HepG2 (cell line): Measurements from ENCODE around the gene EPHA1. TPM values are rescaled to one million over a fixed set of nuclear protein-coding genes. Genes with fewer than 3 reads are reported as not detected.

Experiments used
- FOXM1 ChIP-seq: sonication (generic); formaldehyde crosslinking; IDR thresholded peaks from 2 replicates; pipeline ENCODE4 v1.5.0; 2020; ENCODE audit warnings: missing genetic modification reagents
- MLX ChIP-seq: IDR thresholded peaks from 2 replicates; pipeline ENCODE4 v1.6.1; 2016
- PRDM10 ChIP-seq: sonication (generic); formaldehyde crosslinking; IDR thresholded peaks from 2 replicates; pipeline ENCODE4 v1.4.0; 2020; ENCODE audit warnings: low read depth, missing genetic modification reagents
- TCF7 ChIP-seq: sonication (generic); IDR thresholded peaks from 2 replicates; pipeline ENCODE4 v1.6.1; 2016; ENCODE audit warnings: antibody characterized with exemption, low read depth
- ZFP62 ChIP-seq: sonication (generic); formaldehyde crosslinking; IDR thresholded peaks from 2 replicates; pipeline ENCODE4 v1.4.0; 2020; ENCODE audit warnings: missing genetic modification reagents
- ZNF30 ChIP-seq: sonication (generic); formaldehyde crosslinking; IDR thresholded peaks from 2 replicates; pipeline ENCODE4 v1.5.0; 2020; ENCODE audit warnings: mild to moderate bottlenecking, missing genetic modification reagents
- ZNF652 ChIP-seq: IDR thresholded peaks from 2 replicates; pipeline ENCODE4 v1.6.1; 2016; ENCODE audit warnings: low read depth, borderline replicate concordance
- ZNF772 ChIP-seq: sonication (generic); formaldehyde crosslinking; IDR thresholded peaks from 2 replicates; pipeline ENCODE4 v1.5.0; 2020; ENCODE audit warnings: mild to moderate bottlenecking, missing genetic modification reagents
- ZNF83 ChIP-seq: sonication (generic); formaldehyde crosslinking; IDR thresholded peaks from 2 replicates; pipeline ENCODE4 v1.4.0; 2020; ENCODE audit warnings: missing genetic modification reagents, mild to moderate bottlenecking, borderline replicate concordance
- polyA plus RNA-seq, 8 experiments: library from polyadenylated mRNA; depleted of rRNA in 3 of 8; stranded (reverse) in 7 of 8; unstranded in 1 of 8; fragments of >200 nt; fragmentation: Illumina TruSeq in 4 of 8; extraction: Trizol in 4 of 8; gene quantifications; 2 replicates each; pipeline versions ENCODE4 v1.2.1 to v1.2.3, GENCODE V29; 2011 to 2016; ENCODE audit warnings: low read depth in 4 of 8, missing spikeins in 1 of 8, mixed read lengths in 1 of 8; ENCODE audit not compliant: insufficient read depth in 1 of 8
- total RNA-seq, 5 experiments: library from RNA; depleted of rRNA; stranded (reverse); fragments of >200 nt; fragmentation: Illumina TruSeq; extraction: Trizol; gene quantifications; 2 replicates each; pipeline ENCODE4 v1.2.3, GENCODE V29; 2016; ENCODE audit warnings: low read depth in 1 of 5
- TF ChIP-seq, protein P1 (sequence below), 2 experiments: IDR thresholded peaks; 2 replicates each; pipeline ENCODE4 v1.6.1; 2011 to 2012; ENCODE audit warnings: low read length in 2 of 2, borderline replicate concordance in 1 of 2, low read depth in 1 of 2, mild to moderate bottlenecking in 1 of 2, moderate library complexity in 1 of 2
- TF ChIP-seq, protein P2 (sequence below): sonication (generic); formaldehyde crosslinking; IDR thresholded peaks from 2 replicates; pipeline ENCODE4 v1.4.0; 2020; ENCODE audit warnings: mild to moderate bottlenecking, missing genetic modification reagents
- TF ChIP-seq, protein P3 (sequence below): IDR thresholded peaks from 2 replicates; pipeline ENCODE4 v1.6.1; 2016; ENCODE audit warnings: missing compliant biosample characterization, missing genetic modification reagents, borderline replicate concordance
- TF ChIP-seq, protein P4 (sequence below): IDR thresholded peaks from 2 replicates; pipeline ENCODE4 v1.6.1; 2016

Gene EPHA1
- total and polyA plus RNA-seq, 2 of the 13 experiments (the other 11 are each of a cell fraction or from before 2014, with no cell fraction given) = 4.6 to 17.1 TPM

- TF ChIP-seq, protein P1, sequence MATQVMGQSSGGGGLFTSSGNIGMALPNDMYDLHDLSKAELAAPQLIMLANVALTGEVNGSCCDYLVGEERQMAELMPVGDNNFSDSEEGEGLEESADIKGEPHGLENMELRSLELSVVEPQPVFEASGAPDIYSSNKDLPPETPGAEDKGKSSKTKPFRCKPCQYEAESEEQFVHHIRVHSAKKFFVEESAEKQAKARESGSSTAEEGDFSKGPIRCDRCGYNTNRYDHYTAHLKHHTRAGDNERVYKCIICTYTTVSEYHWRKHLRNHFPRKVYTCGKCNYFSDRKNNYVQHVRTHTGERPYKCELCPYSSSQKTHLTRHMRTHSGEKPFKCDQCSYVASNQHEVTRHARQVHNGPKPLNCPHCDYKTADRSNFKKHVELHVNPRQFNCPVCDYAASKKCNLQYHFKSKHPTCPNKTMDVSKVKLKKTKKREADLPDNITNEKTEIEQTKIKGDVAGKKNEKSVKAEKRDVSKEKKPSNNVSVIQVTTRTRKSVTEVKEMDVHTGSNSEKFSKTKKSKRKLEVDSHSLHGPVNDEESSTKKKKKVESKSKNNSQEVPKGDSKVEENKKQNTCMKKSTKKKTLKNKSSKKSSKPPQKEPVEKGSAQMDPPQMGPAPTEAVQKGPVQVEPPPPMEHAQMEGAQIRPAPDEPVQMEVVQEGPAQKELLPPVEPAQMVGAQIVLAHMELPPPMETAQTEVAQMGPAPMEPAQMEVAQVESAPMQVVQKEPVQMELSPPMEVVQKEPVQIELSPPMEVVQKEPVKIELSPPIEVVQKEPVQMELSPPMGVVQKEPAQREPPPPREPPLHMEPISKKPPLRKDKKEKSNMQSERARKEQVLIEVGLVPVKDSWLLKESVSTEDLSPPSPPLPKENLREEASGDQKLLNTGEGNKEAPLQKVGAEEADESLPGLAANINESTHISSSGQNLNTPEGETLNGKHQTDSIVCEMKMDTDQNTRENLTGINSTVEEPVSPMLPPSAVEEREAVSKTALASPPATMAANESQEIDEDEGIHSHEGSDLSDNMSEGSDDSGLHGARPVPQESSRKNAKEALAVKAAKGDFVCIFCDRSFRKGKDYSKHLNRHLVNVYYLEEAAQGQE (IDR thresholded peaks at IDR 0.05; ENCODE audit: borderline replicate concordance in 1 of 2, low read depth in 1 of 2, low read length in 2 of 2) = no peak
- TF ChIP-seq, protein P2, sequence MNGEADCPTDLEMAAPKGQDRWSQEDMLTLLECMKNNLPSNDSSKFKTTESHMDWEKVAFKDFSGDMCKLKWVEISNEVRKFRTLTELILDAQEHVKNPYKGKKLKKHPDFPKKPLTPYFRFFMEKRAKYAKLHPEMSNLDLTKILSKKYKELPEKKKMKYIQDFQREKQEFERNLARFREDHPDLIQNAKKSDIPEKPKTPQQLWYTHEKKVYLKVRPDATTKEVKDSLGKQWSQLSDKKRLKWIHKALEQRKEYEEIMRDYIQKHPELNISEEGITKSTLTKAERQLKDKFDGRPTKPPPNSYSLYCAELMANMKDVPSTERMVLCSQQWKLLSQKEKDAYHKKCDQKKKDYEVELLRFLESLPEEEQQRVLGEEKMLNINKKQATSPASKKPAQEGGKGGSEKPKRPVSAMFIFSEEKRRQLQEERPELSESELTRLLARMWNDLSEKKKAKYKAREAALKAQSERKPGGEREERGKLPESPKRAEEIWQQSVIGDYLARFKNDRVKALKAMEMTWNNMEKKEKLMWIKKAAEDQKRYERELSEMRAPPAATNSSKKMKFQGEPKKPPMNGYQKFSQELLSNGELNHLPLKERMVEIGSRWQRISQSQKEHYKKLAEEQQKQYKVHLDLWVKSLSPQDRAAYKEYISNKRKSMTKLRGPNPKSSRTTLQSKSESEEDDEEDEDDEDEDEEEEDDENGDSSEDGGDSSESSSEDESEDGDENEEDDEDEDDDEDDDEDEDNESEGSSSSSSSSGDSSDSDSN (CRISPR knock-in tag) = peak; percentile 83
- TF ChIP-seq TCF7 = no peak
- no peak for TF ChIP-seq FOXM1
- no peak for TF ChIP-seq ZNF652 (CRISPR knock-in tag)
- 0 out of 2 replicates have a peak, but pooled peaks have one; percentile 42 for TF ChIP-seq MLX (CRISPR knock-in tag)
- TF ChIP-seq ZFP62 (CRISPR knock-in tag) = no peak
- TF ChIP-seq ZNF83 = no peak
- TF ChIP-seq PRDM10 = no peak
- TF ChIP-seq, protein P3, sequence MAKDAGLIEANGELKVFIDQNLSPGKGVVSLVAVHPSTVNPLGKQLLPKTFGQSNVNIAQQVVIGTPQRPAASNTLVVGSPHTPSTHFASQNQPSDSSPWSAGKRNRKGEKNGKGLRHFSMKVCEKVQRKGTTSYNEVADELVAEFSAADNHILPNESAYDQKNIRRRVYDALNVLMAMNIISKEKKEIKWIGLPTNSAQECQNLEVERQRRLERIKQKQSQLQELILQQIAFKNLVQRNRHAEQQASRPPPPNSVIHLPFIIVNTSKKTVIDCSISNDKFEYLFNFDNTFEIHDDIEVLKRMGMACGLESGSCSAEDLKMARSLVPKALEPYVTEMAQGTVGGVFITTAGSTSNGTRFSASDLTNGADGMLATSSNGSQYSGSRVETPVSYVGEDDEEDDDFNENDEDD (CRISPR knock-in tag) = peak; percentile 56; the same call in 1 of the 2 replicates
- peak; percentile 60; the same call in 1 of the 2 replicates for TF ChIP-seq ZNF772 (CRISPR knock-in tag)
- TF ChIP-seq, protein P4, sequence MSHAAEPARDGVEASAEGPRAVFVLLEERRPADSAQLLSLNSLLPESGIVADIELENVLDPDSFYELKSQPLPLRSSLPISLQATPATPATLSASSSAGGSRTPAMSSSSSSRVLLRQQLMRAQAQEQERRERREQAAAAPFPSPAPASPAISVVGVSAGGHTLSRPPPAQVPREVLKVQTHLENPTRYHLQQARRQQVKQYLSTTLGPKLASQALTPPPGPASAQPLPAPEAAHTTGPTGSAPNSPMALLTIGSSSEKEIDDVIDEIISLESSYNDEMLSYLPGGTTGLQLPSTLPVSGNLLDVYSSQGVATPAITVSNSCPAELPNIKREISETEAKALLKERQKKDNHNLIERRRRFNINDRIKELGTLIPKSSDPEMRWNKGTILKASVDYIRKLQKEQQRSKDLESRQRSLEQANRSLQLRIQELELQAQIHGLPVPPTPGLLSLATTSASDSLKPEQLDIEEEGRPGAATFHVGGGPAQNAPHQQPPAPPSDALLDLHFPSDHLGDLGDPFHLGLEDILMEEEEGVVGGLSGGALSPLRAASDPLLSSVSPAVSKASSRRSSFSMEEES = no peak
- no peak for TF ChIP-seq ZNF30 (CRISPR knock-in tag)
These were observed 13.2 kb downstream of the EPHA1 start (continued) for GRCh38 chr7:143395187-143396149.
